Neuron (in vitro differentiated cells): ENCODE measurements around the gene PRKAR2B.
"Not testable (repeated sequence)": the region's sequence is repeated elsewhere in the genome, so short reads cannot be mapped to it uniquely, and the experiment has no call there.

Experiments
- H2AFZ ChIP-seq: one replicate; pipeline ENCODE4 v1.6.1; 2013; ENCODE audit warnings: low read depth, mild to moderate bottlenecking, inconsistent platforms, low read length, moderate library complexity
- H3K27me3 ChIP-seq: one replicate; pipeline ENCODE4 v1.6.1; 2013; ENCODE audit warnings: low read length; ENCODE audit not compliant: insufficient read depth
- H3K36me3 ChIP-seq: one replicate; pipeline ENCODE4 v1.6.1; 2013; ENCODE audit warnings: low read length; ENCODE audit not compliant: insufficient read depth
- H3K4me1 ChIP-seq: one replicate; pipeline ENCODE4 v1.6.1; 2013; ENCODE audit warnings: low read length; ENCODE audit not compliant: insufficient read depth
- H3K4me3 ChIP-seq: 2 replicates; pipeline ENCODE4 v1.5.1; 2013; ENCODE audit warnings: mild to moderate bottlenecking, low read length, moderate library complexity
- H3K9me3 ChIP-seq: one replicate; pipeline ENCODE4 v1.6.1; 2013; ENCODE audit warnings: low read length

PRKAR2B gene

GRCh38 chr7:107130487-107131220 is 86.1 kb downstream of the PRKAR2B start:
- Histone ChIP-seq H3K36me3 (no peaks in the 10 kb centered on the region), H3K4me3 (no peak overlapping the region), H3K9me3 (no peaks in the 10 kb centered on the region), H2AFZ (no peak overlapping the region), H3K27me3 (no peaks in the 10 kb centered on the region), H3K4me1 (peaks cover 12% of the 10 kb centered on the region)

- no peaks in the 10 kb centered on the region for H3K36me3 ChIP-seq
- no peak overlapping the region for H3K4me3 ChIP-seq
- no peaks in the 10 kb centered on the region for H3K9me3 ChIP-seq
- H3K4me1 ChIP-seq, result peaks cover 12% of the 10 kb centered on the region
- H3K27me3 ChIP-seq, result no peaks in the 10 kb centered on the region
- no peak overlapping the region for H2AFZ ChIP-seq
Observed at GRCh38 chr7:107133396-107133795, 88.9 kb downstream of the PRKAR2B start.

GRCh38 chr7:107138696-107139420 is 94.4 kb downstream of the PRKAR2B start:
- H3K27me3 ChIP-seq, result no peaks in the 10 kb centered on the region
- no peak overlapping the region for H2AFZ ChIP-seq
- no peak overlapping the region for H3K4me3 ChIP-seq
- no peaks in the 10 kb centered on the region for H3K36me3 ChIP-seq
- no peaks in the 10 kb centered on the region for H3K4me1 ChIP-seq
- H3K9me3 ChIP-seq, result no peaks in the 10 kb centered on the region

- not testable (repeated sequence) for H2AFZ ChIP-seq, H3K36me3 ChIP-seq, H3K4me1 ChIP-seq, H3K27me3 ChIP-seq, H3K9me3 ChIP-seq, H3K4me3 ChIP-seq
Observed at GRCh38 chr7:107143875-107144274, 99.4 kb downstream of the PRKAR2B start.

- Histone ChIP-seq H3K4me1 (peaks cover 10% of the 10 kb centered on the region), H3K36me3 (no peaks in the 10 kb centered on the region), H3K9me3 (no peaks in the 10 kb centered on the region), H3K4me3 (no peak overlapping the region), H3K27me3 (no peaks in the 10 kb centered on the region), H2AFZ (no peak overlapping the region)
Observed at GRCh38 chr7:107145067-107145838, 100.7 kb downstream of the PRKAR2B start.

- H3K27me3 ChIP-seq, result no peaks in the 10 kb centered on the region
- no peaks in the 10 kb centered on the region for H3K36me3 ChIP-seq
- no peaks in the 10 kb centered on the region for H3K9me3 ChIP-seq
- H3K4me3 ChIP-seq, result no peak overlapping the region
- H2AFZ ChIP-seq, result no peak overlapping the region
- peaks cover 10% of the 10 kb centered on the region for H3K4me1 ChIP-seq
Observed at GRCh38 chr7:107147464-107148393, 103.2 kb downstream of the PRKAR2B start.

- no peaks in the 10 kb centered on the region for H3K27me3 ChIP-seq
- H3K4me1 ChIP-seq, result peaks cover 10% of the 10 kb centered on the region
- no peak overlapping the region for H2AFZ ChIP-seq
- no peak overlapping the region for H3K4me3 ChIP-seq
- no peaks in the 10 kb centered on the region for H3K36me3 ChIP-seq
- H3K9me3 ChIP-seq, result no peaks in the 10 kb centered on the region
Observed at GRCh38 chr7:107148721-107149120, 104.2 kb downstream of the PRKAR2B start.

- Histone ChIP-seq H3K36me3 (no peaks in the 10 kb centered on the region), H3K4me1 (peaks cover 10% of the 10 kb centered on the region), H2AFZ (no peak overlapping the region), H3K27me3 (no peaks in the 10 kb centered on the region), H3K9me3 (no peaks in the 10 kb centered on the region), H3K4me3 (no peak overlapping the region)
Observed at GRCh38 chr7:107149863-107150262, 105.4 kb downstream of the PRKAR2B start.

- H3K27me3 ChIP-seq, result no peaks in the 10 kb centered on the region
- H3K36me3 ChIP-seq, result no peaks in the 10 kb centered on the region
- no peaks in the 10 kb centered on the region for H3K9me3 ChIP-seq
- no peak overlapping the region for H2AFZ ChIP-seq
- H3K4me3 ChIP-seq, result no peak overlapping the region
- H3K4me1 ChIP-seq, result peaks cover 10% of the 10 kb centered on the region
Observed at GRCh38 chr7:107150375-107151073, 106.0 kb downstream of the PRKAR2B start.

- Histone ChIP-seq H3K36me3 (no peaks in the 10 kb centered on the region), H3K4me3 (no peak overlapping the region), H3K4me1 (peaks cover 10% of the 10 kb centered on the region), H3K27me3 (no peaks in the 10 kb centered on the region), H3K9me3 (no peaks in the 10 kb centered on the region), H2AFZ (no peak overlapping the region)
Observed at GRCh38 chr7:107151538-107151937, 107.0 kb downstream of the PRKAR2B start.

GRCh38 chr7:107152011-107152410 is 107.5 kb downstream of the PRKAR2B start:
- Histone ChIP-seq H3K9me3 (no peaks in the 10 kb centered on the region), H3K36me3 (no peaks in the 10 kb centered on the region), H3K4me3 (no peak overlapping the region), H3K27me3 (no peaks in the 10 kb centered on the region), H2AFZ (no peak overlapping the region), H3K4me1 (peaks cover 10% of the 10 kb centered on the region)

- Histone ChIP-seq H3K9me3 (no peaks in the 10 kb centered on the region), H3K36me3 (peaks cover 2% of the 10 kb centered on the region), H3K4me1 (no peaks in the 10 kb centered on the region), H3K4me3 (no peak overlapping the region), H2AFZ (no peak overlapping the region), H3K27me3 (no peaks in the 10 kb centered on the region)
Observed at GRCh38 chr7:107154826-107155225, 110.3 kb downstream of the PRKAR2B start.
